Measurements from ENCODE around the gene TMEM202.
"Not testable (repeated sequence)": the region's sequence is repeated elsewhere in the genome, so short reads cannot be mapped to it uniquely, and the experiment has no call there.

Gene TMEM202

GRCh38 chr15:72397796-72398588 is at the start of gene TMEM202:
TSS of gene TMEM202 (plus strand) at chr15:72398305. CDS start at chr15:72398327, 22 bp downstream.
- no peak for DNase-seq (ENCODE audit: low read depth in 2 of 2)

- no peak for DNase-seq (ENCODE audit: low read depth in 2 of 2)
Observed at GRCh38 chr15:72353266-72353665, 44.8 kb upstream of the TMEM202 start.

- no peak for DNase-seq (ENCODE audit: low read depth in 2 of 2)
Observed at GRCh38 chr15:72354496-72354895, 43.6 kb upstream of the TMEM202 start.

GRCh38 chr15:72358121-72358520 is 40.0 kb upstream of the TMEM202 start:
- DNase-seq (ENCODE audit: low read depth in 2 of 2) = no peak

- no peak for DNase-seq (ENCODE audit: low read depth in 2 of 2)
Observed at GRCh38 chr15:72358650-72359171, 39.4 kb upstream of the TMEM202 start.

- DNase-seq (ENCODE audit: low read depth in 2 of 2) = no peak
Observed at GRCh38 chr15:72361176-72361575, 36.9 kb upstream of the TMEM202 start.

- DNase-seq (ENCODE audit: low read depth in 2 of 2) = no peak
Observed at GRCh38 chr15:72365844-72366243, 32.3 kb upstream of the TMEM202 start.

- no peak for DNase-seq (ENCODE audit: low read depth in 2 of 2)
Observed at GRCh38 chr15:72368325-72368724, 29.8 kb upstream of the TMEM202 start.

GRCh38 chr15:72368899-72369298 is 29.2 kb upstream of the TMEM202 start:
- no peak for DNase-seq (ENCODE audit: low read depth in 2 of 2)

- no peak for DNase-seq (ENCODE audit: low read depth in 2 of 2)
Observed at GRCh38 chr15:72369964-72370363, 28.1 kb upstream of the TMEM202 start.

- DNase-seq (ENCODE audit: low read depth in 2 of 2) = no peak
Observed at GRCh38 chr15:72372361-72372760, 25.7 kb upstream of the TMEM202 start.

- DNase-seq (ENCODE audit: low read depth in 2 of 2) = no peak
Observed at GRCh38 chr15:72375501-72375845, 22.6 kb upstream of the TMEM202 start.

- DNase-seq (ENCODE audit: low read depth in 2 of 2) = peak; percentile 96 to 97
Observed at GRCh38 chr15:72375846-72376581, 22.1 kb upstream of the TMEM202 start, which contains the start of gene HEXA. TSS of gene HEXA (minus strand) at chr15:72376014. CDS start at chr15:72375972, 42 bp downstream.

- no peak for DNase-seq (ENCODE audit: low read depth in 2 of 2)
Observed at GRCh38 chr15:72377331-72377730, 20.8 kb upstream of the TMEM202 start.

- not testable (repeated sequence) for DNase-seq (ENCODE audit: low read depth in 2 of 2)
Observed at GRCh38 chr15:72379106-72379505, 19.0 kb upstream of the TMEM202 start.

- DNase-seq (ENCODE audit: low read depth in 2 of 2) = no peak
Observed at GRCh38 chr15:72379856-72380430, 18.2 kb upstream of the TMEM202 start.

- no peak for DNase-seq (ENCODE audit: low read depth in 2 of 2)
Observed at GRCh38 chr15:72380743-72381142, 17.4 kb upstream of the TMEM202 start.

GRCh38 chr15:72382146-72382545 is 16.0 kb upstream of the TMEM202 start:
- no peak for DNase-seq (ENCODE audit: low read depth in 2 of 2)

- DNase-seq (ENCODE audit: low read depth in 2 of 2) = no peak
Observed at GRCh38 chr15:72387741-72388140, 10.4 kb upstream of the TMEM202 start.

GRCh38 chr15:72389231-72389630 is 8.9 kb upstream of the TMEM202 start:
- DNase-seq (ENCODE audit: low read depth in 2 of 2) = no peak

GRCh38 chr15:72396331-72396730 is 1.8 kb upstream of the TMEM202 start:
- DNase-seq (ENCODE audit: low read depth in 2 of 2) = not testable (repeated sequence)

- no peak for DNase-seq (ENCODE audit: low read depth in 2 of 2)
Observed at GRCh38 chr15:72398648-72399047, 543 bp downstream of the TMEM202 start.
